Activated naive CD8-positive, alpha-beta T cell treated with anti-CD3 and anti-CD28 coated beads, Interleukin-2, amount 50 U/mL, for 24 hours (primary cell): ENCODE data around the gene WASL.
"Not testable (repeated sequence)": the region's sequence is repeated elsewhere in the genome, so short reads cannot be mapped to it uniquely, and the experiment has no call there.

Experiments
- ATAC-seq: fragments of 150-1000 bp; cut with Tn5 transposase; one replicate; pipeline ENCODE4 v1.10.0; 2021
- DNase-seq: peaks from one replicate; pipeline ENCODE4 v3.0.0; 2021
- H3K27ac Mint-ChIP-seq: one replicate; pipeline ENCODE4 v1.8.0; 2021; ENCODE audit warnings: mild to moderate bottlenecking, mixed read lengths
- H3K27me3 Mint-ChIP-seq: one replicate; pipeline ENCODE4 v1.8.0; 2021; ENCODE audit warnings: mixed read lengths
- H3K36me3 Mint-ChIP-seq: one replicate; pipeline ENCODE4 v1.8.0; 2021; ENCODE audit warnings: low read depth, mixed read lengths
- H3K4me1 Mint-ChIP-seq: one replicate; pipeline ENCODE4 v1.8.0; 2021; ENCODE audit warnings: mixed read lengths
- H3K4me3 Mint-ChIP-seq: one replicate; pipeline ENCODE4 v1.8.0; 2021; ENCODE audit warnings: mild to moderate bottlenecking, moderate library complexity, mixed read lengths
- H3K9me3 Mint-ChIP-seq: one replicate; pipeline ENCODE4 v1.8.0; 2021; ENCODE audit warnings: mixed read lengths

WASL gene

GRCh38 chr7:123748734-123749536 is at the start of gene WASL:
TSS of gene WASL (minus strand) at chr7:123749003. CDS start at chr7:123748734, 269 bp downstream.
- peaks cover 65% of the 10 kb centered on the region for H3K4me1 Mint-ChIP-seq
- ATAC-seq (peak; percentile 86), DNase-seq (peak; percentile 91)
- no peaks in the 10 kb centered on the region for H3K9me3 Mint-ChIP-seq
- peaks cover 10% of the 10 kb centered on the region for H3K36me3 Mint-ChIP-seq
- no peaks in the 10 kb centered on the region for H3K27me3 Mint-ChIP-seq
- peak within 1 kb of the TSS; percentile 92 for H3K27ac Mint-ChIP-seq
- peak within 1 kb of the TSS; percentile 94 for H3K4me3 Mint-ChIP-seq

- Mint-ChIP-seq H3K27ac (no peak overlapping the region), H3K36me3 (no peaks in the 10 kb centered on the region), H3K4me3 (no peak overlapping the region), H3K27me3 (no peaks in the 10 kb centered on the region), H3K9me3 (no peaks in the 10 kb centered on the region), H3K4me1 (no peaks in the 10 kb centered on the region)
- ATAC-seq (no peak), DNase-seq (no peak)
These were observed 49.1 kb upstream of the WASL start for GRCh38 chr7:123797673-123798531.

GRCh38 chr7:123796568-123796967 is 47.8 kb upstream of the WASL start:
- no peaks in the 10 kb centered on the region for H3K36me3 Mint-ChIP-seq
- no peaks in the 10 kb centered on the region for H3K4me1 Mint-ChIP-seq
- no peak for DNase-seq
- no peak overlapping the region for H3K27ac Mint-ChIP-seq
- no peak for ATAC-seq
- no peak overlapping the region for H3K4me3 Mint-ChIP-seq
- no peaks in the 10 kb centered on the region for H3K27me3 Mint-ChIP-seq
- H3K9me3 Mint-ChIP-seq, result no peaks in the 10 kb centered on the region

- Mint-ChIP-seq H3K36me3 (no peaks in the 10 kb centered on the region), H3K4me3 (no peak overlapping the region), H3K9me3 (no peaks in the 10 kb centered on the region), H3K4me1 (no peaks in the 10 kb centered on the region), H3K27me3 (no peaks in the 10 kb centered on the region), H3K27ac (no peak overlapping the region)
- ATAC-seq (no peak), DNase-seq (no peak)
These were observed 47.1 kb upstream of the WASL start for GRCh38 chr7:123795917-123796316.

- not testable (repeated sequence) for H3K27me3 Mint-ChIP-seq
These were observed 46.3 kb upstream of the WASL start for GRCh38 chr7:123795116-123795515.

GRCh38 chr7:123792547-123792946 is 43.7 kb upstream of the WASL start:
- no peak overlapping the region for H3K27ac Mint-ChIP-seq
- H3K36me3 Mint-ChIP-seq, result no peaks in the 10 kb centered on the region

More at GRCh38 chr7:123795116-123795515, 46.3 kb upstream of the WASL start:
- H3K36me3 Mint-ChIP-seq, H3K4me1 Mint-ChIP-seq, ATAC-seq, H3K4me3 Mint-ChIP-seq, DNase-seq, H3K9me3 Mint-ChIP-seq, H3K27ac Mint-ChIP-seq: not testable (repeated sequence)

GRCh38 chr7:123791001-123791400 is 42.2 kb upstream of the WASL start:
- Mint-ChIP-seq H3K4me3 (no peak overlapping the region), H3K4me1 (peaks cover 5% of the 10 kb centered on the region), H3K9me3 (no peaks in the 10 kb centered on the region), H3K27me3 (no peaks in the 10 kb centered on the region), H3K27ac (no peak overlapping the region), H3K36me3 (no peaks in the 10 kb centered on the region)
- DNase-seq (no peak), ATAC-seq (no peak)

More at GRCh38 chr7:123792547-123792946, 43.7 kb upstream of the WASL start:
- no peaks in the 10 kb centered on the region for H3K27me3 Mint-ChIP-seq
- no peaks in the 10 kb centered on the region for H3K9me3 Mint-ChIP-seq
- no peak for DNase-seq
- ATAC-seq, result no peak
- H3K4me1 Mint-ChIP-seq, result peaks cover 5% of the 10 kb centered on the region
- no peak overlapping the region for H3K4me3 Mint-ChIP-seq

GRCh38 chr7:123789817-123790216 is 41.0 kb upstream of the WASL start:
- no peaks in the 10 kb centered on the region for H3K27me3 Mint-ChIP-seq
- H3K9me3 Mint-ChIP-seq, result no peaks in the 10 kb centered on the region
- peak overlapping the region; percentile 16 for H3K27ac Mint-ChIP-seq
- H3K36me3 Mint-ChIP-seq, result no peaks in the 10 kb centered on the region
- no peak for ATAC-seq
- H3K4me3 Mint-ChIP-seq, result no peak overlapping the region
- DNase-seq, result no peak
- peaks cover 5% of the 10 kb centered on the region for H3K4me1 Mint-ChIP-seq

GRCh38 chr7:123789206-123789784 is 40.5 kb upstream of the WASL start:
- H3K9me3 Mint-ChIP-seq, result no peaks in the 10 kb centered on the region
- peak overlapping the region; percentile 16 for H3K27ac Mint-ChIP-seq
- H3K4me1 Mint-ChIP-seq, result peaks cover 5% of the 10 kb centered on the region
- no peak overlapping the region for H3K4me3 Mint-ChIP-seq
- H3K36me3 Mint-ChIP-seq, result no peaks in the 10 kb centered on the region
- DNase-seq, result no peak
- no peak for ATAC-seq
- H3K27me3 Mint-ChIP-seq, result no peaks in the 10 kb centered on the region

GRCh38 chr7:123788584-123788983 is 39.8 kb upstream of the WASL start:
- Mint-ChIP-seq H3K4me1 (peaks cover 5% of the 10 kb centered on the region), H3K36me3 (no peaks in the 10 kb centered on the region), H3K27me3 (no peaks in the 10 kb centered on the region), H3K9me3 (no peaks in the 10 kb centered on the region), H3K4me3 (no peak overlapping the region), H3K27ac (no peak overlapping the region)
- DNase-seq, result no peak
- ATAC-seq, result no peak

- H3K27me3 Mint-ChIP-seq, result peaks cover 3% of the 10 kb centered on the region
- H3K4me1 Mint-ChIP-seq, result peaks cover 5% of the 10 kb centered on the region
- H3K4me3 Mint-ChIP-seq, result no peak overlapping the region
- ATAC-seq (no peak), DNase-seq (no peak)
- H3K9me3 Mint-ChIP-seq, result no peaks in the 10 kb centered on the region
- no peaks in the 10 kb centered on the region for H3K36me3 Mint-ChIP-seq
- H3K27ac Mint-ChIP-seq, result no peak overlapping the region
These were observed 38.6 kb upstream of the WASL start for GRCh38 chr7:123787220-123788007.

GRCh38 chr7:123784263-123784662 is 35.5 kb upstream of the WASL start:
- no peak overlapping the region for H3K4me3 Mint-ChIP-seq
- ATAC-seq, result no peak

GRCh38 chr7:123783820-123784219 is 35.0 kb upstream of the WASL start:
- no peaks in the 10 kb centered on the region for H3K36me3 Mint-ChIP-seq
- ATAC-seq, result no peak
- no peak overlapping the region for H3K27ac Mint-ChIP-seq
- no peaks in the 10 kb centered on the region for H3K9me3 Mint-ChIP-seq
- H3K4me1 Mint-ChIP-seq, result no peaks in the 10 kb centered on the region
- no peak overlapping the region for H3K4me3 Mint-ChIP-seq
- no peak for DNase-seq
- H3K27me3 Mint-ChIP-seq, result peaks cover 5% of the 10 kb centered on the region

More at GRCh38 chr7:123784263-123784662, 35.5 kb upstream of the WASL start:
- Mint-ChIP-seq H3K9me3 (no peaks in the 10 kb centered on the region), H3K4me1 (no peaks in the 10 kb centered on the region), H3K36me3 (no peaks in the 10 kb centered on the region), H3K27me3 (peaks cover 5% of the 10 kb centered on the region), H3K27ac (no peak overlapping the region)
- DNase-seq, result no peak
